HL-60 (cell line): Measurements from ENCODE around the gene FCN2.
A peak's percentile ranks its signal among the peaks of the same experiment; 100 is the strongest.

Experiments used
- DNase-seq, 2 experiments: peaks; one replicate each; pipeline ENCODE4 v3.0.0-alpha.2; 2010 to 2020; ENCODE audit warnings: low read depth in 1 of 2, low spot score in 1 of 2
- H3K27ac ChIP-seq: fragments of 250-450 bp; sonication (Bioruptor Pico); replicated peaks from 2 replicates; pipeline ENCODE4 v1.5.1; 2020; ENCODE audit warnings: mild to moderate bottlenecking, moderate library complexity
- H3K27me3 ChIP-seq: fragments of 250-450 bp; sonication (Bioruptor Pico); 2 replicates; pipeline ENCODE4 v1.5.1; 2021; ENCODE audit warnings: mild to moderate bottlenecking, moderate library complexity; ENCODE audit not compliant: insufficient read depth, poor library complexity, severe bottlenecking
- H3K4me3 ChIP-seq: replicated peaks from 2 replicates; pipeline ENCODE4 v1.5.1; 2011; ENCODE audit warnings: mild to moderate bottlenecking, control low read depth, low read length; ENCODE audit not compliant: insufficient read depth
- CTCF ChIP-seq: IDR thresholded peaks from one replicate; pipeline ENCODE4 v1.5.1; 2011; ENCODE audit warnings: low read length, control low read depth, inconsistent platforms; ENCODE audit not compliant: insufficient read depth
- GABPA ChIP-seq: IDR thresholded peaks from 2 replicates; pipeline ENCODE4 v1.6.1; 2012; ENCODE audit warnings: low read depth
- POLR2AphosphoS5 ChIP-seq: IDR thresholded peaks from 2 replicates; pipeline ENCODE4 v1.6.1; 2012; ENCODE audit warnings: low read depth
- REST ChIP-seq: IDR thresholded peaks from 2 replicates; pipeline ENCODE4 v1.6.1; 2012; ENCODE audit warnings: low read depth; ENCODE audit not compliant: insufficient replicate concordance
- SPI1 ChIP-seq: IDR thresholded peaks from 2 replicates; pipeline ENCODE4 v1.6.1; 2012; ENCODE audit warnings: low read depth, mild to moderate bottlenecking, borderline replicate concordance

Gene FCN2

GRCh38 chr9:134872482-134873231 is 8.0 kb upstream of the FCN2 start:
- TF ChIP-seq GABPA: no peak
- no peak for TF ChIP-seq CTCF
- no peak for TF ChIP-seq POLR2AphosphoS5
- TF ChIP-seq REST: no peak
- no peak for TF ChIP-seq SPI1
- H3K4me3 ChIP-seq: no peak overlapping the region
- no peak overlapping the region for H3K27ac ChIP-seq
- DNase-seq: no peak
- H3K27me3 ChIP-seq: no peaks in the 10 kb centered on the region

- no peaks in the 10 kb centered on the region for H3K27me3 ChIP-seq
- TF ChIP-seq REST (no peak), SPI1 (peak; percentile 84)
- peak in 1 of 2 experiments; percentile 66 for DNase-seq
- no peak overlapping the region for H3K27ac ChIP-seq
- no peak overlapping the region for H3K4me3 ChIP-seq
Observed at GRCh38 chr9:134875371-134875770, 5.2 kb upstream of the FCN2 start.

GRCh38 chr9:134877541-134877940 is 3.1 kb upstream of the FCN2 start:
- Histone ChIP-seq H3K4me3 (no peak overlapping the region), H3K27me3 (no peaks in the 10 kb centered on the region), H3K27ac (no peak overlapping the region)
- TF ChIP-seq SPI1 (no peak), REST (no peak), GABPA (no peak), POLR2AphosphoS5 (no peak), CTCF (no peak)
- DNase-seq: no peak
